HEK293 (cell line): Measurements from ENCODE around the gene TMEM121.

ENCODE experiments used
- CTCF ChIA-PET: fragments of 350-600 bp; formaldehyde crosslinking; extraction: SDS; loops from one replicate; lab custom pipeline; 2021; ENCODE audit warnings: antibody characterized with exemption; lab: Yijun Ruan, JAX
- POLR2A ChIA-PET: fragments of 300-600 bp; formaldehyde crosslinking; extraction: SDS; loops from one replicate; lab custom pipeline; 2020; ENCODE audit warnings: antibody characterized with exemption, inconsistent platforms; lab: Yijun Ruan, JAX
- H3K27ac ChIP-seq: fragments of 200-500 bp; sonication (Bioruptor generic); 2 replicates; pipeline ENCODE4 v1.5.1; 2014; ENCODE audit warnings: low read depth, low read length, control low read depth, inconsistent platforms; ENCODE audit errors: extremely low read depth
- H3K36me3 ChIP-seq, 2 experiments: fragments of 200-500 bp in 1 of 2; sonication (Bioruptor generic) in 1 of 2; 1 replicate in 1 of 2; 2 replicates in 1 of 2; pipeline ENCODE4 v1.5.1; 2014 to 2017; ENCODE audit warnings: inconsistent platforms in 2 of 2, low read length in 2 of 2; ENCODE audit not compliant: control insufficient read depth in 2 of 2, insufficient read depth in 1 of 2
- H3K4me1 ChIP-seq: fragments of 200-500 bp; sonication (Bioruptor generic); 2 replicates; pipeline ENCODE4 v1.5.1; 2014; ENCODE audit warnings: mild to moderate bottlenecking, low read length, inconsistent platforms; ENCODE audit not compliant: control insufficient read depth, insufficient read depth
- H3K4me3 ChIP-seq: 2 replicates; pipeline ENCODE4 v1.5.1; 2011; ENCODE audit warnings: low read depth, mild to moderate bottlenecking, control low read depth, low read length, moderate library complexity
- H3K9me3 ChIP-seq: fragments of 200-500 bp; sonication (Bioruptor generic); 2 replicates; pipeline ENCODE4 v1.5.1; 2014; ENCODE audit warnings: low read depth, low read length, inconsistent platforms; ENCODE audit not compliant: control insufficient read depth, insufficient read depth
- EGR2 ChIP-seq: fragments of 450-650 bp; formaldehyde crosslinking; IDR thresholded peaks from 2 replicates; pipeline ENCODE4 v1.5.1; 2016; ENCODE audit warnings: low read depth, missing biosample characterization, missing genetic modification characterization
- MYNN ChIP-seq: fragments of 450-650 bp; formaldehyde crosslinking; IDR thresholded peaks from 2 replicates; pipeline ENCODE4 v1.5.1; 2016; ENCODE audit warnings: missing biosample characterization, missing genetic modification characterization, borderline replicate concordance
- YY1 ChIP-seq: fragments of 450-650 bp; formaldehyde crosslinking; IDR thresholded peaks from 2 replicates; pipeline ENCODE4 v1.5.1; 2018; ENCODE audit warnings: missing biosample characterization, missing genetic modification characterization
- ZBTB17 ChIP-seq: fragments of 450-650 bp; formaldehyde crosslinking; IDR thresholded peaks from 2 replicates; pipeline ENCODE4 v1.5.1; 2016; ENCODE audit warnings: missing biosample characterization, missing genetic modification characterization
- ZBTB48 ChIP-seq: fragments of 450-650 bp; formaldehyde crosslinking; IDR thresholded peaks from 2 replicates; pipeline ENCODE4 v1.5.1; 2016; ENCODE audit warnings: missing biosample characterization, missing genetic modification characterization
- ZIC2 ChIP-seq: fragments of 450-650 bp; formaldehyde crosslinking; IDR thresholded peaks from 2 replicates; pipeline ENCODE4 v1.5.1; 2016; ENCODE audit warnings: missing biosample characterization, missing genetic modification characterization
- ZNF140 ChIP-seq: fragments of 450-650 bp; formaldehyde crosslinking; IDR thresholded peaks from 2 replicates; pipeline ENCODE4 v1.5.1; 2016; ENCODE audit warnings: missing biosample characterization, missing genetic modification characterization
- ZNF239 ChIP-seq: fragments of 450-650 bp; formaldehyde crosslinking; IDR thresholded peaks from 2 replicates; pipeline ENCODE4 v1.5.1; 2016; ENCODE audit warnings: missing biosample characterization, missing genetic modification characterization
- ZNF248 ChIP-seq: fragments of 450-650 bp; formaldehyde crosslinking; IDR thresholded peaks from 2 replicates; pipeline ENCODE4 v1.5.1; 2017; ENCODE audit warnings: missing biosample characterization, missing genetic modification characterization
- ZNF324 ChIP-seq: fragments of 450-650 bp; formaldehyde crosslinking; IDR thresholded peaks from 2 replicates; pipeline ENCODE4 v1.5.1; 2016; ENCODE audit warnings: missing biosample characterization, missing genetic modification characterization
- ZNF354C ChIP-seq: fragments of 450-650 bp; formaldehyde crosslinking; IDR thresholded peaks from 2 replicates; pipeline ENCODE4 v1.5.1; 2016; ENCODE audit warnings: missing biosample characterization, missing genetic modification characterization, low read depth, borderline replicate concordance
- ZNF549 ChIP-seq: fragments of 450-650 bp; IDR thresholded peaks from 2 replicates; pipeline ENCODE4 v1.5.1; 2018; ENCODE audit warnings: missing biosample characterization, missing genetic modification characterization, mild to moderate bottlenecking, inconsistent platforms, moderate library complexity
- ZNF558 ChIP-seq: fragments of 450-650 bp; formaldehyde crosslinking; IDR thresholded peaks from 2 replicates; pipeline ENCODE4 v1.5.1; 2016; ENCODE audit warnings: missing biosample characterization, missing genetic modification characterization
- ZNF658 ChIP-seq: fragments of 450-650 bp; formaldehyde crosslinking; IDR thresholded peaks from 2 replicates; pipeline ENCODE4; 2016; ENCODE audit warnings: missing biosample characterization, missing genetic modification characterization
- ZNF777 ChIP-seq: fragments of 450-650 bp; formaldehyde crosslinking; IDR thresholded peaks from 2 replicates; pipeline ENCODE4 v1.5.1; 2017; ENCODE audit warnings: missing biosample characterization, missing genetic modification characterization, borderline replicate concordance
- ZXDB ChIP-seq: fragments of 450-650 bp; formaldehyde crosslinking; IDR thresholded peaks from 2 replicates; pipeline ENCODE4 v1.5.1; 2016; ENCODE audit warnings: missing biosample characterization, missing genetic modification characterization
- TF ChIP-seq, protein P1 (sequence below): fragments of 450-650 bp; formaldehyde crosslinking; IDR thresholded peaks from 2 replicates; pipeline ENCODE4 v1.5.1; 2016; ENCODE audit warnings: missing biosample characterization, missing genetic modification characterization, low read depth
- TF ChIP-seq, protein P2 (sequence below): fragments of 450-650 bp; formaldehyde crosslinking; IDR thresholded peaks from 2 replicates; pipeline ENCODE4 v1.5.1; 2016; ENCODE audit warnings: missing biosample characterization, missing genetic modification characterization
- TF ChIP-seq, protein P3 (sequence below): fragments of 450-650 bp; formaldehyde crosslinking; IDR thresholded peaks from 2 replicates; pipeline ENCODE4 v1.5.1; 2016; ENCODE audit warnings: missing biosample characterization, missing genetic modification characterization
- TF ChIP-seq, protein P4 (sequence below): fragments of 450-650 bp; formaldehyde crosslinking; IDR thresholded peaks from 2 replicates; pipeline ENCODE4 v1.5.1; 2017; ENCODE audit warnings: missing biosample characterization, missing genetic modification characterization
- TF ChIP-seq, protein P5 (sequence below): fragments of 450-650 bp; formaldehyde crosslinking; IDR thresholded peaks from 2 replicates; pipeline ENCODE4 v1.5.1; 2016; ENCODE audit warnings: missing biosample characterization, missing genetic modification characterization
- TF ChIP-seq, protein P6 (sequence below): fragments of 450-650 bp; formaldehyde crosslinking; IDR thresholded peaks from 2 replicates; pipeline ENCODE4 v1.5.1; 2016; ENCODE audit warnings: missing biosample characterization, missing genetic modification characterization

The TMEM121 gene

DNA sequence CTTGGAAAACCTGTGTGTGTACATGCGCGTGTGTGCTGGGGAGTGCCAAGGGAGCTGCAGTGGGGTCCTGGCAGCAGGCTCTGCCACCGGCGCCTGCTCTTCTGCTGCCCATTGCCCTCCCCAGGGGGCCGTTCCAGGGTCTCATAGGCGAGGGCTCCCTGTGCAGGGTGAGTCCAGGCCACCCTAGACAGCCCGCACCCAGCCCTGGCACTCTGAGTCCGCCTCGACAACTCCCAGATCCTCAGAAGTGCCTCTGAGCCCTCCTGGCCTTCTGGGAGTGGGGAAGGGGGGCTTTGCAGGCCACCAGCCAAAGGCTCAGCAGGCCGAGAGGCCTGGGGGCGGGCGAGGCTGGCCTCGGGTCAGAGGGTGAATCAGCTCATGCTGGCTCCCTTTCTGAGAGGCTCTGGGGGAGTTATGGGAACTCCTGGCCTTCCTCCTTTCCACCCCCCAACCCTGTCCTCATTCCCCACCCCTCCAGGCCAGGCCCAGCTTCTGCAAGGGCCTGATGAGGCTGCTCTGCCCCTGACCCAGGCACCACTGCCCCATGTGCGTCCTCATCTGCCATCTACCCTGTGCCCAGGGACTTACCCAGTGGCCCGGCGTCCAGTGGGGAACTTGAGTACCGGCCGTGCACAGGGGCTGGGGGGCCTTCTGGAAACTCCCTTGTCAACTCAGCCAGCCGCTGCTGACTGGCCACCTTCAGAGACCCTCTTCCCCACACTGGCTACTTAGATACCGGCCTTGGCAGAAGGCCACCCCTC, 37.4 kb upstream of the TMEM121 start:
- Histone ChIP-seq H3K4me1 (peaks cover 5% of the 10 kb centered on the region), H3K36me3 (peaks cover 0 to 18% of the 10 kb centered on the region in 2 experiments; a peak in 1 of 3 replicates), H3K27ac (peak overlapping the region; percentile 95; the same call in 1 of the 2 replicates), H3K4me3 (peak overlapping the region; percentile 4; the same call in 1 of the 2 replicates)
- CTCF ChIA-PET = interaction anchor here (0.5 to 5.0 kb wide), 14 partner anchors 8 to 188 kb away, joined by 3 to 83 read pairs (median 6); partner anchors contain the start of gene BRF1
- TF ChIP-seq, protein P1, sequence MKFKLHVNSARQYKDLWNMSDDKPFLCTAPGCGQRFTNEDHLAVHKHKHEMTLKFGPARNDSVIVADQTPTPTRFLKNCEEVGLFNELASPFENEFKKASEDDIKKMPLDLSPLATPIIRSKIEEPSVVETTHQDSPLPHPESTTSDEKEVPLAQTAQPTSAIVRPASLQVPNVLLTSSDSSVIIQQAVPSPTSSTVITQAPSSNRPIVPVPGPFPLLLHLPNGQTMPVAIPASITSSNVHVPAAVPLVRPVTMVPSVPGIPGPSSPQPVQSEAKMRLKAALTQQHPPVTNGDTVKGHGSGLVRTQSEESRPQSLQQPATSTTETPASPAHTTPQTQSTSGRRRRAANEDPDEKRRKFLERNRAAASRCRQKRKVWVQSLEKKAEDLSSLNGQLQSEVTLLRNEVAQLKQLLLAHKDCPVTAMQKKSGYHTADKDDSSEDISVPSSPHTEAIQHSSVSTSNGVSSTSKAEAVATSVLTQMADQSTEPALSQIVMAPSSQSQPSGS (tag by site-specific recombination) = no peak
- TF ChIP-seq ZNF558 (tag by site-specific recombination) = no peak
- TF ChIP-seq ZNF777 (tag by site-specific recombination) = no peak
- TF ChIP-seq, protein P2, sequence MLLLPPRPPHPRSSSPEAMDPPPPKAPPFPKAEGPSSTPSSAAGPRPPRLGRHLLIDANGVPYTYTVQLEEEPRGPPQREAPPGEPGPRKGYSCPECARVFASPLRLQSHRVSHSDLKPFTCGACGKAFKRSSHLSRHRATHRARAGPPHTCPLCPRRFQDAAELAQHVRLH = no peak
- TF ChIP-seq, protein P3, sequence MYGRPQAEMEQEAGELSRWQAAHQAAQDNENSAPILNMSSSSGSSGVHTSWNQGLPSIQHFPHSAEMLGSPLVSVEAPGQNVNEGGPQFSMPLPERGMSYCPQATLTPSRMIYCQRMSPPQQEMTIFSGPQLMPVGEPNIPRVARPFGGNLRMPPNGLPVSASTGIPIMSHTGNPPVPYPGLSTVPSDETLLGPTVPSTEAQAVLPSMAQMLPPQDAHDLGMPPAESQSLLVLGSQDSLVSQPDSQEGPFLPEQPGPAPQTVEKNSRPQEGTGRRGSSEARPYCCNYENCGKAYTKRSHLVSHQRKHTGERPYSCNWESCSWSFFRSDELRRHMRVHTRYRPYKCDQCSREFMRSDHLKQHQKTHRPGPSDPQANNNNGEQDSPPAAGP (tag by site-specific recombination) = no peak
- TF ChIP-seq ZIC2 (tag by site-specific recombination) = no peak
- TF ChIP-seq, protein P4, sequence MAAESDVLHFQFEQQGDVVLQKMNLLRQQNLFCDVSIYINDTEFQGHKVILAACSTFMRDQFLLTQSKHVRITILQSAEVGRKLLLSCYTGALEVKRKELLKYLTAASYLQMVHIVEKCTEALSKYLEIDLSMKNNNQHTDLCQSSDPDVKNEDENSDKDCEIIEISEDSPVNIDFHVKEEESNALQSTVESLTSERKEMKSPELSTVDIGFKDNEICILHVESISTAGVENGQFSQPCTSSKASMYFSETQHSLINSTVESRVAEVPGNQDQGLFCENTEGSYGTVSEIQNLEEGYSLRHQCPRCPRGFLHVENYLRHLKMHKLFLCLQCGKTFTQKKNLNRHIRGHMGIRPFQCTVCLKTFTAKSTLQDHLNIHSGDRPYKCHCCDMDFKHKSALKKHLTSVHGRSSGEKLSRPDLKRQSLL (tag by site-specific recombination) = no peak
- no peak for TF ChIP-seq ZXDB
- TF ChIP-seq ZNF140 (tag by site-specific recombination) = no peak
- no peak for TF ChIP-seq ZNF248
- TF ChIP-seq, protein P5, sequence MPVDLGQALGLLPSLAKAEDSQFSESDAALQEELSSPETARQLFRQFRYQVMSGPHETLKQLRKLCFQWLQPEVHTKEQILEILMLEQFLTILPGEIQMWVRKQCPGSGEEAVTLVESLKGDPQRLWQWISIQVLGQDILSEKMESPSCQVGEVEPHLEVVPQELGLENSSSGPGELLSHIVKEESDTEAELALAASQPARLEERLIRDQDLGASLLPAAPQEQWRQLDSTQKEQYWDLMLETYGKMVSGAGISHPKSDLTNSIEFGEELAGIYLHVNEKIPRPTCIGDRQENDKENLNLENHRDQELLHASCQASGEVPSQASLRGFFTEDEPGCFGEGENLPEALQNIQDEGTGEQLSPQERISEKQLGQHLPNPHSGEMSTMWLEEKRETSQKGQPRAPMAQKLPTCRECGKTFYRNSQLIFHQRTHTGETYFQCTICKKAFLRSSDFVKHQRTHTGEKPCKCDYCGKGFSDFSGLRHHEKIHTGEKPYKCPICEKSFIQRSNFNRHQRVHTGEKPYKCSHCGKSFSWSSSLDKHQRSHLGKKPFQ (tag by site-specific recombination) = no peak
- no peak for TF ChIP-seq ZNF658
- TF ChIP-seq ZNF239 (tag by site-specific recombination) = no peak
- TF ChIP-seq, all 188 proteins: peak for 0
- POLR2A ChIA-PET = interaction anchor here (0.7 to 2.1 kb wide), 11 partner anchors 8 to 398 kb away, joined by 3 to 19 read pairs (median 3); partner anchors contain the start of gene PACS2
- no peaks in the 10 kb centered on the region for H3K9me3 ChIP-seq

DNA sequence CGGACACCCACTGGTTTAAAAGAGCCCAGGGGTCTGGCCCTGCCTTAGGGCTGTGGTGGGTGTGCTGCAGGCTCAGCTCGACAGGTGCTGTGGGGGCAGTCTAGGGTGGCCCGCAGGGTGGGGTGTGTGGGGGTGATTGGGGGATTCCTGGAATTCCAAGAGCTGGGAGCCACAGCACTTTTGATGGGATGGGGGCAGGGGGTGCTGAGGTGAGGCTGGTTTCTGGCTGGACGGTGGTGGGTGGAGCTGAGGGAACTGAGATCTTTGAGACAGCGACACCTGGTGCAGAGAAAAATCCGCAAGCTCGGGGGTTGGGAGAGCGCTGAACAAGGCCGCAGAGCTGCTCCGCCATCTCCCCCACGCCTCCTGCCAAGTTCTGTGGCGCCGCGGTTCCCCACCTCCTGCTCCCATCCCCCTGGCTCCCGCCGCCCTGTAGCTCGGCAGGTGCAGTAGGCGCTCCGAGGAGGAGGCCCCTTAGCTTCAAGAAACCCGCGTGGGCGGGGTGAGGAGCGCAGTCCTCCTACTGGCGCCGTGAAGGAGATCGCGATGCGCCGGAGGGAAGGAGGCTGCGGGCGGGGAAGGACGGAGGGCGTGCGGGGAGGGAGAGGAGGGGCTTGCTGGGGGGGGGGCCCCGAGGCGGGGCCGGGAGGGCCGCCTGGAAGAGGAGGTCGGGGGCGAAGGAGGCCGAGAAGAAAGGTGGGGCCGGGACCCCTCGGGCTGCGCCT, 36.7 kb upstream of the TMEM121 start:
- peaks cover 5% of the 10 kb centered on the region for H3K4me1 ChIP-seq
- CTCF ChIA-PET = interaction anchor here (0.6 to 5.0 kb wide), 20 partner anchors 8 to 399 kb away, joined by 3 to 83 read pairs (median 5); partner anchors contain the start of gene BRF1
- peaks cover 0 to 18% of the 10 kb centered on the region in 2 experiments; a peak in 1 of 3 replicates for H3K36me3 ChIP-seq
- POLR2A ChIA-PET = interaction anchor here (0.7 to 2.1 kb wide), 11 partner anchors 9 to 399 kb away, joined by 3 to 19 read pairs (median 3); partner anchors contain the start of gene PACS2
- no peaks in the 10 kb centered on the region for H3K9me3 ChIP-seq
- peak overlapping the region; percentile 52 for H3K4me3 ChIP-seq
- peak overlapping the region; percentile 95 for H3K27ac ChIP-seq
- TF ChIP-seq YY1 (tag by site-specific recombination) = peak; percentile 65; the same call in 1 of the 2 replicates
- no peak for TF ChIP-seq ZNF549 (tag by site-specific recombination)
- TF ChIP-seq EGR2 = peak; percentile 97
- TF ChIP-seq ZBTB48 (tag by site-specific recombination) = peak; percentile 51; the same call in 1 of the 2 replicates
- 0 out of 2 replicates have a peak, but pooled peaks have one; percentile 25 for TF ChIP-seq ZNF324 (tag by site-specific recombination)
- no peak for TF ChIP-seq MYNN (tag by site-specific recombination)
- TF ChIP-seq, protein P6, sequence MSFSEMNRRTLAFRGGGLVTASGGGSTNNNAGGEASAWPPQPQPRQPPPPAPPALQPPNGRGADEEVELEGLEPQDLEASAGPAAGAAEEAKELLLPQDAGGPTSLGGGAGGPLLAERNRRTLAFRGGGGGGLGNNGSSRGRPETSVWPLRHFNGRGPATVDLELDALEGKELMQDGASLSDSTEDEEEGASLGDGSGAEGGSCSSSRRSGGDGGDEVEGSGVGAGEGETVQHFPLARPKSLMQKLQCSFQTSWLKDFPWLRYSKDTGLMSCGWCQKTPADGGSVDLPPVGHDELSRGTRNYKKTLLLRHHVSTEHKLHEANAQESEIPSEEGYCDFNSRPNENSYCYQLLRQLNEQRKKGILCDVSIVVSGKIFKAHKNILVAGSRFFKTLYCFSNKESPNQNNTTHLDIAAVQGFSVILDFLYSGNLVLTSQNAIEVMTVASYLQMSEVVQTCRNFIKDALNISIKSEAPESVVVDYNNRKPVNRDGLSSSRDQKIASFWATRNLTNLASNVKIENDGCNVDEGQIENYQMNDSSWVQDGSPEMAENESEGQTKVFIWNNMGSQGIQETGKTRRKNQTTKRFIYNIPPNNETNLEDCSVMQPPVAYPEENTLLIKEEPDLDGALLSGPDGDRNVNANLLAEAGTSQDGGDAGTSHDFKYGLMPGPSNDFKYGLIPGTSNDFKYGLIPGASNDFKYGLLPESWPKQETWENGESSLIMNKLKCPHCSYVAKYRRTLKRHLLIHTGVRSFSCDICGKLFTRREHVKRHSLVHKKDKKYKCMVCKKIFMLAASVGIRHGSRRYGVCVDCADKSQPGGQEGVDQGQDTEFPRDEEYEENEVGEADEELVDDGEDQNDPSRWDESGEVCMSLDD (tag by site-specific recombination) = peak; percentile 52
- TF ChIP-seq ZBTB17 (tag by site-specific recombination) = peak; percentile 98
- peak; percentile 68 for TF ChIP-seq ZXDB
- TF ChIP-seq ZNF354C (tag by site-specific recombination) = no peak
